Activated CD4-positive, alpha-beta T cell treated with anti-CD3 and anti-CD28 coated beads, Interleukin-2, amount 50 U/mL, for 16 hours (primary cell): ENCODE data around the gene LAMC2.

Experiments
- DNase-seq: peaks from one replicate; pipeline ENCODE4 v3.0.0-alpha.2; 2020

Gene LAMC2

GRCh38 chr1:183215076-183215720 is 29.1 kb downstream of the LAMC2 start:
- DNase-seq: no peak

GRCh38 chr1:183215936-183216335 is 29.9 kb downstream of the LAMC2 start:
- no peak for DNase-seq

- no peak for DNase-seq
Observed at GRCh38 chr1:183218027-183218618, 32.1 kb downstream of the LAMC2 start.

- no peak for DNase-seq
Observed at GRCh38 chr1:183218971-183219615, 33.0 kb downstream of the LAMC2 start.

GRCh38 chr1:183219616-183220009 is 33.5 kb downstream of the LAMC2 start:
- no peak for DNase-seq

- DNase-seq: no peak
Observed at GRCh38 chr1:183222909-183223308, 36.8 kb downstream of the LAMC2 start.

GRCh38 chr1:183223467-183223866 is 37.4 kb downstream of the LAMC2 start:
- no peak for DNase-seq

GRCh38 chr1:183226361-183226760 is 40.3 kb downstream of the LAMC2 start:
- no peak for DNase-seq

- DNase-seq: peak; percentile 50
Observed at GRCh38 chr1:183226963-183227362, 40.9 kb downstream of the LAMC2 start.

GRCh38 chr1:183227422-183228346 is 41.6 kb downstream of the LAMC2 start:
- DNase-seq: peak; percentile 41

- no peak for DNase-seq
Observed at GRCh38 chr1:183228347-183229220, 42.5 kb downstream of the LAMC2 start.

GRCh38 chr1:183230413-183230812 is 44.3 kb downstream of the LAMC2 start:
- DNase-seq: no peak

GRCh38 chr1:183231545-183231944 is 45.5 kb downstream of the LAMC2 start:
- DNase-seq: no peak

GRCh38 chr1:183233113-183233512 is 47.0 kb downstream of the LAMC2 start:
- no peak for DNase-seq

GRCh38 chr1:183234660-183235476 is 48.8 kb downstream of the LAMC2 start:
- DNase-seq: no peak

GRCh38 chr1:183235503-183235902 is 49.4 kb downstream of the LAMC2 start:
- DNase-seq: no peak

GRCh38 chr1:183236158-183236725 is 50.2 kb downstream of the LAMC2 start:
- no peak for DNase-seq

- DNase-seq: no peak
Observed at GRCh38 chr1:183237046-183237445, 51.0 kb downstream of the LAMC2 start.

- no peak for DNase-seq
Observed at GRCh38 chr1:183238071-183238470, 52.0 kb downstream of the LAMC2 start.

- DNase-seq: no peak
Observed at GRCh38 chr1:183239220-183239742, 53.2 kb downstream of the LAMC2 start.
